ENCODE data around the gene WAC.
"Not testable (repeated sequence)": the region's sequence is repeated elsewhere in the genome, so short reads cannot be mapped to it uniquely, and the experiment has no call there.

WAC gene

GRCh38 chr10:28637346-28637745 is 104.4 kb downstream of the WAC start:
- DNase-seq (ENCODE audit: low spot score in 2 of 2) = no peak
- H3K9me3 Mint-ChIP-seq = no peaks in the 10 kb centered on the region
- peaks cover 58% of the 10 kb centered on the region for H3K27me3 Mint-ChIP-seq

DNA sequence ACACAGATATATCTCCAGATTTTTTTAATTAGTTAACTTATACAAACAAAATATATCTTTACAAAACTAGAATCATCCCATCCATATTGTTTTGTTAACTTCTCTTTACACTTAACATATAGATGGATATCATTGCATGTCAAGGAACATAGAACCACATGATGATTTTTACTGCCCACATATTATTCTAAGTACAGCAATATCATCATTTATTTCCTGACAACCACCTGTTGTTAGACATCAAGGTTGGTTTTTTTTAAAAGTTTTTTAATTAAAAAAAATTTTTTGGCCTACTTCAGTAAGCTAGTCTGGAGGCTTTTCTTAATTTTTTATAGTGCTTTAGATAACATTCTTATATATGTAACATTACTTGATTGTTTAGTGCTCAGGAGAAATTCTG is 105.5 kb downstream of the WAC start:
- ATAC-seq (replicated peaks; ENCODE audit: extremely low read depth, poor library complexity, severe bottlenecking) (no peak), DNase-seq (ENCODE audit: low spot score in 2 of 2) (no peak)
- H3K9me3 Mint-ChIP-seq = no peaks in the 10 kb centered on the region
- peaks cover 55% of the 10 kb centered on the region for H3K27me3 Mint-ChIP-seq
- H3K4me3 Mint-ChIP-seq = no peak overlapping the region
- H3K36me3 Mint-ChIP-seq (ENCODE audit: insufficient read depth) = no peaks in the 10 kb centered on the region
- no peak overlapping the region for H3K27ac Mint-ChIP-seq (ENCODE audit: low read depth)
- no peaks in the 10 kb centered on the region for H3K4me1 Mint-ChIP-seq

More at GRCh38 chr10:28637346-28637745, 104.4 kb downstream of the WAC start:
- Mint-ChIP-seq H3K4me1 (no peaks in the 10 kb centered on the region), H3K27ac (ENCODE audit: low read depth) (no peak overlapping the region), H3K4me3 (no peak overlapping the region), H3K36me3 (ENCODE audit: insufficient read depth) (no peaks in the 10 kb centered on the region)
- no peak for ATAC-seq (replicated peaks; ENCODE audit: extremely low read depth, poor library complexity, severe bottlenecking)

- H3K27me3 Mint-ChIP-seq = peaks cover 41% of the 10 kb centered on the region
- H3K9me3 Mint-ChIP-seq = no peaks in the 10 kb centered on the region
- DNase-seq (ENCODE audit: low spot score in 2 of 2) (no peak), ATAC-seq (replicated peaks; ENCODE audit: extremely low read depth, poor library complexity, severe bottlenecking) (no peak)
- H3K36me3 Mint-ChIP-seq (ENCODE audit: insufficient read depth) = no peaks in the 10 kb centered on the region
- H3K27ac Mint-ChIP-seq (ENCODE audit: low read depth) = no peak overlapping the region
- no peaks in the 10 kb centered on the region for H3K4me1 Mint-ChIP-seq
- H3K4me3 Mint-ChIP-seq = no peak overlapping the region
These were observed 107.6 kb downstream of the WAC start for GRCh38 chr10:28640551-28640950.

DNA sequence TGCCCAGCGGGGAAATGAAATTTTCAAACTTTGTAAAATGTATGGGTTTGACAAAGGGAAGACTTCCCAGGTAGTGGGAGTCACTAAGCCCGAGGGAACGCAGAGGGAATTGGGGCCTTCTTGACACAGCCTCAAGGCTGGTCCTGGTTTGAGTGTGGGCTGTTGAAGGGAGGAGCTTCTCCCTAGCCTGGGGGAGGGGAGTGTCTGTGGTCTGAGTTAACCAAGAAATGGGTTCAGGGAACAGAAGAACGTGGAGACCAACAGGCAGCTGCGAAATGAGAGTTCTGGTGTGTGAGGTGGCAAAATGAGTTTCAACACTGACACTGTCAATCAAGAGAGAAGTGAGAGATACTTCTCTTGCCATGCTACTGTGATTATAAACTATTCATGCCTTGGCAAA is 111.7 kb downstream of the WAC start:
- H3K4me3 Mint-ChIP-seq = no peak overlapping the region
- H3K9me3 Mint-ChIP-seq = no peaks in the 10 kb centered on the region
- no peak overlapping the region for H3K27ac Mint-ChIP-seq (ENCODE audit: low read depth)
- no peak for ATAC-seq (replicated peaks; ENCODE audit: extremely low read depth, poor library complexity, severe bottlenecking)
- no peaks in the 10 kb centered on the region for H3K36me3 Mint-ChIP-seq (ENCODE audit: insufficient read depth)
- DNase-seq (ENCODE audit: low spot score in 2 of 2) = no peak
- H3K27me3 Mint-ChIP-seq = peaks cover 56% of the 10 kb centered on the region
- H3K4me1 Mint-ChIP-seq = no peaks in the 10 kb centered on the region

- H3K36me3 Mint-ChIP-seq (ENCODE audit: insufficient read depth) = no peaks in the 10 kb centered on the region
- H3K4me3 Mint-ChIP-seq = no peak overlapping the region
- ATAC-seq (replicated peaks; ENCODE audit: extremely low read depth, poor library complexity, severe bottlenecking) (no peak), DNase-seq (ENCODE audit: low spot score in 2 of 2) (no peak)
- peaks cover 31% of the 10 kb centered on the region for H3K27me3 Mint-ChIP-seq
- H3K4me1 Mint-ChIP-seq = no peaks in the 10 kb centered on the region
- H3K9me3 Mint-ChIP-seq = no peaks in the 10 kb centered on the region
- H3K27ac Mint-ChIP-seq (ENCODE audit: low read depth) = no peak overlapping the region
These were observed 119.2 kb downstream of the WAC start for GRCh38 chr10:28652106-28652505.

GRCh38 chr10:28652703-28653102 is 119.8 kb downstream of the WAC start:
- Mint-ChIP-seq H3K9me3 (no peaks in the 10 kb centered on the region), H3K4me1 (no peaks in the 10 kb centered on the region), H3K27me3 (peaks cover 28% of the 10 kb centered on the region), H3K36me3 (ENCODE audit: insufficient read depth) (no peaks in the 10 kb centered on the region), H3K4me3 (no peak overlapping the region), H3K27ac (ENCODE audit: low read depth) (no peak overlapping the region)
- DNase-seq (ENCODE audit: low spot score in 2 of 2) (no peak), ATAC-seq (replicated peaks; ENCODE audit: extremely low read depth, poor library complexity, severe bottlenecking) (no peak)

GRCh38 chr10:28658824-28659223 is 125.9 kb downstream of the WAC start:
- peaks cover 22% of the 10 kb centered on the region for H3K27me3 Mint-ChIP-seq
- not testable (repeated sequence) for H3K4me1 Mint-ChIP-seq; DNase-seq (ENCODE audit: low spot score in 2 of 2); H3K4me3 Mint-ChIP-seq; ATAC-seq (replicated peaks; ENCODE audit: extremely low read depth, poor library complexity, severe bottlenecking); H3K9me3 Mint-ChIP-seq; H3K27ac Mint-ChIP-seq (ENCODE audit: low read depth); H3K36me3 Mint-ChIP-seq (ENCODE audit: insufficient read depth)

DNA sequence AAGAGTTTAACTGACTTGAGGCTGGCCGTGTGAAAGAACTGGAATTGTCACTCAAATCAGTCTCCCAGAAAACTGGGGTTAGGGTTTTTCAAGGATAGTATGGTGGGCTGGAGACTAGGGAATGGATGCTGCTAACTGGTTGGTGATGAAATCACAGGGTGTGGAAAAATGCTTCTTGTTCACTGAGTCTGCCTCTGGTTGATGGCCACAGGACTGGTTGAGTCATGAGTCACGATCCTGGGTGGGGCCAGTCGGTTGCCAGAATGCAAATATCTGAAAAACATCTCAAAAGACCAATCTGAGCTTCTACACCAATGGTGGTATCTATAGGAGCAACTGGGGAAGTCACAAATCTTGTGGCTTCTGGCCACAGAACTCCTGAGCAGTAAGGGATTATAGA is 128.1 kb downstream of the WAC start:
- H3K36me3 Mint-ChIP-seq (ENCODE audit: insufficient read depth) = no peaks in the 10 kb centered on the region
- DNase-seq (ENCODE audit: low spot score in 2 of 2) (no peak), ATAC-seq (replicated peaks; ENCODE audit: extremely low read depth, poor library complexity, severe bottlenecking) (no peak)
- no peaks in the 10 kb centered on the region for H3K9me3 Mint-ChIP-seq
- peaks cover 5% of the 10 kb centered on the region for H3K4me1 Mint-ChIP-seq
- no peak overlapping the region for H3K27ac Mint-ChIP-seq (ENCODE audit: low read depth)
- H3K4me3 Mint-ChIP-seq = no peak overlapping the region
- H3K27me3 Mint-ChIP-seq = peaks cover 43% of the 10 kb centered on the region

DNA sequence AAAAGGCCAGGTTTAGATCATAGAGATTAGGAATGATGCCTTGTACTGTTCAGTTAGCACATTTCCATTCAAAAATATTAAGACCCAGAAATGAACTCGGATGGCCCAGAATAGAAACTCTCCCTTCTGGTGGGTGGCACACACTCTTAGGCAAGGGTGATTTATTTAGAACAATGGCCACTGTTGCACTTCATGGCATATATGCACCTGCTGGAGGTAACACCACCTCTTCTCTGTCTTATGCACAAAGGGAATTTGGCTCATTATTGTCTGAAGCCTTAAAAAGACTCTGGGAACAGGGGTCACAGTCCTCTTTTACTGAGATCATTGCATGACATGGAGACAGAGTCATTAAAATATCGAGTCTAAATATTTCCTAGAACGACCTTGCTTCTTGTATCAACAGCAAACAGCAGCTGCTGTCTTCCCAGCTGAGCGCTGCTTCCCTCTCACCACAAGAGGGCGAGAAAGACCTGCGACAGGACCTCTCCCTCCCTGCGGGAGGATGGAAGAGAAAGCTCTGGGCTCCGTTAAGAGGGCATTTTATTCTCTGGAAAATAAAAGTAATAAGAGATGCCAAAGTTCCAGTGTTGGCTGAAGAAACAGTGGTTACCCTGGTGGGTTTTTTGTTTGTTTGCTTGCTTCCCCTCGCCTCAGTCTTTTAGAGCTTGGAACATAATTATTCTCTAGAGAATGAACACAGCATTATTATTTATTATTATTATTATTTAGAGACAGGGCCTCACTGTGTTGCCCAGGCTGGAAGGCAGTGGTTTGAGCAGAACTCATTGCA is 130.9 kb downstream of the WAC start:
- Mint-ChIP-seq H3K4me1 (peaks cover 12% of the 10 kb centered on the region), H3K27me3 (peaks cover 70% of the 10 kb centered on the region), H3K9me3 (no peaks in the 10 kb centered on the region), H3K4me3 (no peak overlapping the region), H3K36me3 (ENCODE audit: insufficient read depth) (no peaks in the 10 kb centered on the region), H3K27ac (ENCODE audit: low read depth) (no peak overlapping the region)
- ATAC-seq (replicated peaks; ENCODE audit: extremely low read depth, poor library complexity, severe bottlenecking) (peak; percentile 68), DNase-seq (ENCODE audit: low spot score in 2 of 2) (peak; percentile 23 to 36)

- peaks cover 17% of the 10 kb centered on the region for H3K4me1 Mint-ChIP-seq
- H3K27ac Mint-ChIP-seq (ENCODE audit: low read depth) = no peak overlapping the region
- H3K9me3 Mint-ChIP-seq = no peaks in the 10 kb centered on the region
- H3K4me3 Mint-ChIP-seq = no peak overlapping the region
- ATAC-seq (replicated peaks; ENCODE audit: extremely low read depth, poor library complexity, severe bottlenecking) (no peak), DNase-seq (ENCODE audit: low spot score in 2 of 2) (no peak)
- H3K36me3 Mint-ChIP-seq (ENCODE audit: insufficient read depth) = no peaks in the 10 kb centered on the region
- H3K27me3 Mint-ChIP-seq = peaks cover 76% of the 10 kb centered on the region
These were observed 131.4 kb downstream of the WAC start for GRCh38 chr10:28664369-28664740.

DNA sequence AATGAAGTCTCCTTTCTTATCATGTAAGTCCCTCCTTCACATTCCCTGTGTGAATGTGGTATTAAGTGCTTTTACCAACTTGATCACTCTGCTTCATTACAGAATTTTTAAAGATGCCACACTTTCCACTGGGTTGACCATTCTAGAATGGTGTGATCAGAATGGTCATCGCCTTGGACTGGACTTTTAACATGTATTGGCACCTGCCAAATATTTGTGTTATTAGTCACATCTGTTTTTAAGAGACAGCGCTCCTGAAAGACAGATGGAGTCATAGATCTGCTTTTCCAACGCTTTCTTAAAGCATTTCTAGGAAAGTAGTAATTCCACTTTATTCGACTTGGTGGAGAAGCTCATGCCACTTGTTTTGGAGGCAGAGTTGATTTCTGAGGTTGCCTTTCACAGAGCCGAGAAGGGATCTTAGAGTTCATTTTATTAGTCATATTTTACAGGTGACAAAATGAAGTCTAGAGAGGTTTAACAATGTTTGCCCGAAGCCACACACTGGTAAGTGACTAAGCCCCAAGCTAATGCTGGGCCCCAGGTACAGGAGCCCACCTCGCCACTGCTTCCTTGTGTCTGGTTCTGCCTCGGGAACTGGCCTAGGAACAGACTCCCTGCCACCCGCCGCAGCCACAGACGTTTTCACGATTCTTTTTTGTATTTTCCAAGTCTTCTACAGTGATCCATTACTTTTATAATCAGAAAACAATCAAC is 134.0 kb downstream of the WAC start:
- Mint-ChIP-seq H3K4me3 (no peak overlapping the region), H3K27ac (ENCODE audit: low read depth) (no peak overlapping the region), H3K4me1 (peaks cover 17% of the 10 kb centered on the region), H3K9me3 (no peaks in the 10 kb centered on the region), H3K36me3 (ENCODE audit: insufficient read depth) (no peaks in the 10 kb centered on the region), H3K27me3 (peaks cover 87% of the 10 kb centered on the region)
- DNase-seq (ENCODE audit: low spot score in 2 of 2) = no peak
- ATAC-seq (replicated peaks; ENCODE audit: extremely low read depth, poor library complexity, severe bottlenecking) = no peak

DNA sequence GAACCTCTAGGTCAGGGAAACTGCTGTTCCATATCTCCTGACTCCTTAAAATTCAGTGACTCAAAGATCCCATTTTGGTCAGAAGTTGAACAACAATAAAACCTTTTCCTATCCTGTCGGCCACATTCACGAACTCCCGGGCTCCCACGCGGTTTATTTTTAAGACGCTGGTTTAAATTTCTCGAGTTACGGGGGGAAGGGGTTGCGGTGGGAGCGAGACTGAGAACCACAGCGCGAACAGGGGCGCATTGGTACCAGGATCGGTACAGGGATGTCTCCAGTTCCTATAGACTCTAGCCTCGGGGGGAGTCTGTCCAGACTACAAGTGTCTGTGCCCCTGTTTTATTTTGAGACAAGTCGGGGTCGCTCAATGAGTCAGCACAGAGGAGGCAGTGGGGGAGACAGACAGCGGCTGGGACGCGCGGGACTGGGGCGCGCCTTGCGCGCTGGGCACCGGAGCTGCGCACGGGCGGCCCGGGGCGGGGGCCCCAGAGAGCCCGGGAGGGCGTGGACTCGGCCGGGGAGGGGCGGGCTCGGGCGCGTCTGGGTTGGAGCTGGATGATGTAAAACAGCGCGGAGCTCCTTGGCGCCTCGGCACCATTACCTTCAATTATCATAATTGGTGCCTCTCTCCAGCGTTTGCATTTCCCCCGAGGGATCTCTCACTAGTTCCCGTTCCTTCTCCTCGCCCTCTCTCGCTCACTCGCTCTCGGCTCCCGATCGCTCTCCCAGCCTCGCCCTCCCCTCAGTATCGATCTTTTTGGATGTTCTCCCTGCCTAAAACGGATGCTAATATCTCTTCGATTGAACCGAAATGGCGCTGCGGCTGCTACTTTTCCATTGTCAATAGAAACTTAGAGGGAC is 135.7 kb downstream of the WAC start:
- H3K36me3 Mint-ChIP-seq (ENCODE audit: insufficient read depth) = no peaks in the 10 kb centered on the region
- DNase-seq (ENCODE audit: low spot score in 2 of 2) = peak in 1 of 2 donors; percentile 16
- H3K27me3 Mint-ChIP-seq = peaks cover 88% of the 10 kb centered on the region

More for the DNA sequence above, 135.7 kb downstream of the WAC start:
- peaks cover 16% of the 10 kb centered on the region for H3K4me1 Mint-ChIP-seq
- no peaks in the 10 kb centered on the region for H3K9me3 Mint-ChIP-seq
- no peak overlapping the region for H3K27ac Mint-ChIP-seq (ENCODE audit: low read depth)
- peak overlapping the region; percentile 56 for H3K4me3 Mint-ChIP-seq
- ATAC-seq (replicated peaks; ENCODE audit: extremely low read depth, poor library complexity, severe bottlenecking) = peak; percentile 54
